KOPT-K1 (cell line): ENCODE results near the gene PLA1A.

Experiments used
- H3K27ac ChIP-seq: fragments of 200-600 bp; sonication (generic); 2 replicates; pipeline ENCODE4 v1.5.1; 2016; ENCODE audit warnings: antibody characterized with exemption, mild to moderate bottlenecking, low read depth, low read length; ENCODE audit not compliant: poor library complexity, severe bottlenecking
- H3K36me3 ChIP-seq: fragments of 200-600 bp; sonication (generic); 2 replicates; pipeline ENCODE4 v1.5.1; 2017; ENCODE audit warnings: antibody characterized with exemption, mild to moderate bottlenecking, low read length, moderate library complexity; ENCODE audit not compliant: insufficient read depth
- H3K9me3 ChIP-seq: fragments of 200-600 bp; sonication (generic); 2 replicates; pipeline ENCODE4 v1.5.1; 2017; ENCODE audit warnings: antibody characterized with exemption, low read length, mild to moderate bottlenecking; ENCODE audit not compliant: insufficient read depth, poor library complexity, severe bottlenecking

PLA1A gene

DNA sequence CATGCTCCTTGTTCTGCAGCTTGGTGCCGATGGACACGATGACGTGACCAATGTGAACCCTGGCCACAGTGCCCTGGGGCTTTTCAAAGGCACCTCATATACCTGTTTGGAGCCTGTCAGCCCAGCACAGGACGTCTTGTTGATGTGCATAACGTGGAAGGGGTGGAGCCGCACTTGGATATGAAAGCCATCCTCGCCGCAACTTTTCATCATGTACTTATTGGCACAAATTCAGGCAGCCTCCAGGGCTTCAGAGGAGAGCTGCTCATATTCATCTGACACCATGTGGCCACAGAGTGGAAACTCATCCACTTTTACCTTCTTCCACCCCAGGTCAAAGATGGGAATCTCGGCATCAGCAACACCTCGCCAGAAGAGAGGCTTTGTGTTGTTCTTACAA lies 38.0 kb downstream of the PLA1A start:
- Histone ChIP-seq H3K27ac (no peak overlapping the region), H3K9me3 (no peaks in the 10 kb centered on the region), H3K36me3 (no peaks in the 10 kb centered on the region)

DNA sequence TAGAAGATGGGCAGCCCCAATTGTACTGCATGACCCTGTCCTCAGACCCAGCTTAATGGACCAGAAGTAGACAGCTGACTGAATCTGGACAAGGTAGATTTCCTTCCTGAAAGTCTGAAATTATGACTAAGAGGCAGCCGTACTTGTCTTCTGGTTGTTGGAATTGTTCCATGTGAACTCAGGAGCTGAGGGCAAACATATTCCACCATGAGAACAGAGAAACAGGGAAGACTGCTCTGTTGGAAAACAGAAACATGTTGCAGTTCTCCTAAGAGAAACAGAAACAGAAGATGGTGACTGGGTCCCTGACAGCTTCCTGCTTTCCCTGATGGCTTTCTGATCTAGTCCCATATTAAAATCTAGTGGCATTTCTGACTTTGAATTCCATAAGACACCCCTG lies 38.6 kb downstream of the PLA1A start:
- H3K9me3 ChIP-seq, result no peaks in the 10 kb centered on the region
- no peak overlapping the region for H3K27ac ChIP-seq
- H3K36me3 ChIP-seq, result no peaks in the 10 kb centered on the region

DNA sequence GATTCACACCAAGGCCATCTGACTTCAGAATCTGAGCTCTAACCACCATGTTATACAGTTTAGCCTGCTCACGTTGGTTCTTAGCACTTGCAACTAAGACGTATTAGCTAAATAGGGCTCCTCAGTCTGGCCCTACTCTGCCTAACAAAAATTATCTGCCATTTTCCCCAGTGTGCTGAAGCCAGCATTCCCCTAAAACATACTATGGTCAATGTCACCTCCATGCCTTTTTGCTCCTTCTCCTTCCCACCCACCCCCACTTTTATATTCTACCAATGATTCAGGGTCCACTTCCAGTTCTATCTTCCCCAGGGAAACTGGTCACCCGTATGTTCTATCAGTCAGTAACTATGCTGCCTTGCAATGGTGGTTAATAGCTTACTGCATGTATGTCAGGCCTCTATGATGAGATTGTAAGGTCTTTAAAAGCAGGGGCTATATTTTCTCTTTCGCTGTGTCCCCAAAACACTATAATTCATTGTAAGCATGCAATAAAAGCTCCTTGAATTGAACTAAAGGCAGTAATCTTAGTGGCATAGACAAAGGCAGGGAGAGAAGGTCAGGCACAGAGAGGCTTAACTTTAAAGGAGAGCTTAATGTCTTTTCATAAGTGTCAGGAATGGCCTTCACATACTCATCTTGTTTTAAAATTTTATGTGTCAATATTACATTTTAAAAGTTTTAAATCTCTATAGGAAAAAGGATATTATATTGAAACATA lies 39.4 kb downstream of the PLA1A start:
- no peak overlapping the region for H3K27ac ChIP-seq
- no peaks in the 10 kb centered on the region for H3K36me3 ChIP-seq
- H3K9me3 ChIP-seq, result no peaks in the 10 kb centered on the region

DNA sequence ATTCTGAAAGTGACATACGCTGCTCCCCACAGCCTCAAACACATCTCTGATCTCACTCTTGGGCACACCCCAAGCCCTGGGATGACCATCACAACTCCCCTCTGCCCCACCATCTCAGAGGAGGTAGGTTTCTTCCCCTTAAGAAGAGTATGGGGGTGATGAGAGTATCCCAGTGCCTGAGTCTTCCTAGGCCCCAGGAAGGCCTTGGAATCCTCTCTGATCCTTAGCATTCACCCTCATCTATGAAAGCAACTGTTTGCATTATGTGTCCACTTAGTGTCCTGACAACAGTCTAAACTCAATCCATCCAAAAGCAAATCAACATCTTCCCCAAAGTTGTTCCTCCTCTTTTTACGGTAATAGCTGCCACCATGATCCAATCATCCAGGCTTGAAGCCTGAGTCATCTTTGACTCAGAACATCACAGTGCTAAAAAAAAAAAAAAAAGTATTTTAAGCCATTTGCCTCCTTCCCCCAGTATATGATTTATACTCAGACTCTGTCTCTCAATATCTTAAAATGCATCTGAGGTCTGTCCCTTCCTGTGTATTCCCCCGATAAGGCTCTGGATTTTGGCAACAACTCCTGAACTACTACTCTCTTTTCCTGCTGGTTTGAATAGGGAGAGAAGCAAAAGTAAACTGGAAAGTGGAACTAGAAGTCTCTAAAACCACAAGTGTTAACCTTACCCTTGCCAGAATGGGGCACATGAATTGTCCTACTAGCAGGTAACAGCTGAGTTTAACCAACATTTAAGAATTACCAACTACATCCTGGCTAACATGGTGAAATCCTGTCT lies 40.2 kb downstream of the PLA1A start:
- H3K36me3 ChIP-seq, result no peaks in the 10 kb centered on the region
- H3K9me3 ChIP-seq, result no peaks in the 10 kb centered on the region
- H3K27ac ChIP-seq, result no peak overlapping the region

DNA sequence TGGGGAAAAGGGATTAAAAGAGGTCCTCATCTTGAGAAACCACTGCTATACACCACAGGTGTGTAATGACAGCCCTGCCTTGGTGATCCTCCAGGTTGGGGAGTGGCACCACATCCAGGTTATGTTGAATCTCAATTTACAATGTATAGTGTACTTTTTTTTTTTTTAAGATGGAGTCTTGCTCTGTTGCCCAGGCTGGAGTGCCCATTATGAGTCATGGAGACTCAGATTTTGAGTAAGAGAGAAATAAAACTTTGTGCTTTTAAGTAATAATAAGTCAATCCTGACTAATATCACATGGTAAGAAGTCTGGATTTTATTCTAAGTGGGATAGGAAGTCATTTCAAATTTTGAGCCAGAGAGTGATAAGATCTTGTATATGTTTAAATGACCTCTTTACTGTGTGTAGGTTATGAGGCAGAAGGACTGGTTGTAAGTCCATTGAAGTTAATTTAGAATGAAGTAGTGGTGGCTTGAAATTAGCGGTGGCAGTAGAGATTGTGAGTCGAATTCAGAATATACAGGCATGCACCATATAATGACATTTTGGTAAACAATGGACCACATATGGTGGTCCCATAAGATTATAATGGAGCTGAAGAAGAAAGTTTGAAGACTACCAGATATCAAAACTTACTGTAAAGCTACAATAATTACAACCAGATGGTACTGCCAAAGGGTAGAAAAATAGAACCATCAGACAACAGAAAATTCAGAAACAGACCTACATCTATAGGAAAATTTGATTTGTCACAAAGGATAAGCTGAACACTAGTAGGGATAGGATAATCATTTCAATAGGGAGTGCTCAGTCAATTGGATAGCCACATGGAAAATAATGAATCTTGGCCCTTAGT lies 42.0 kb downstream of the PLA1A start:
- Histone ChIP-seq H3K36me3 (no peaks in the 10 kb centered on the region), H3K9me3 (no peaks in the 10 kb centered on the region), H3K27ac (no peak overlapping the region)

DNA sequence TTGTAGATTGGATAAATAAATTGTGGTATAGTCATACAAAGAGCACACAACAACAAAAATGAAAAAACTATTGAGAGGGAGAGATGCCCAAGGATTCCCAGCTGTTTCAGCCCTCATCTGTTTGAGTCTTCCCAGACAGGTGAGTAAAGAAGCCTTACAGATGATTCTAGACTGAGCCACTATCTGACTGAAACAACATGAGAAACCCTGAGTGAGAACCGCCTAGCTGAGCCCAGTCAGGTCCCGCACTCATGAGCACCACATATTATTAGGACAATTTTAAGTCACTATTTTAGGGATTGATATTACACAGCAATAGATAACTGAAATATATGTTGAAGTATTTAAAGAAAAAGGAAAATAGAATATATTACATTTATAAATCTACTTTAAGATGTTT lies 43.7 kb downstream of the PLA1A start:
- H3K36me3 ChIP-seq, result no peaks in the 10 kb centered on the region
- no peaks in the 10 kb centered on the region for H3K9me3 ChIP-seq
- no peak overlapping the region for H3K27ac ChIP-seq

DNA sequence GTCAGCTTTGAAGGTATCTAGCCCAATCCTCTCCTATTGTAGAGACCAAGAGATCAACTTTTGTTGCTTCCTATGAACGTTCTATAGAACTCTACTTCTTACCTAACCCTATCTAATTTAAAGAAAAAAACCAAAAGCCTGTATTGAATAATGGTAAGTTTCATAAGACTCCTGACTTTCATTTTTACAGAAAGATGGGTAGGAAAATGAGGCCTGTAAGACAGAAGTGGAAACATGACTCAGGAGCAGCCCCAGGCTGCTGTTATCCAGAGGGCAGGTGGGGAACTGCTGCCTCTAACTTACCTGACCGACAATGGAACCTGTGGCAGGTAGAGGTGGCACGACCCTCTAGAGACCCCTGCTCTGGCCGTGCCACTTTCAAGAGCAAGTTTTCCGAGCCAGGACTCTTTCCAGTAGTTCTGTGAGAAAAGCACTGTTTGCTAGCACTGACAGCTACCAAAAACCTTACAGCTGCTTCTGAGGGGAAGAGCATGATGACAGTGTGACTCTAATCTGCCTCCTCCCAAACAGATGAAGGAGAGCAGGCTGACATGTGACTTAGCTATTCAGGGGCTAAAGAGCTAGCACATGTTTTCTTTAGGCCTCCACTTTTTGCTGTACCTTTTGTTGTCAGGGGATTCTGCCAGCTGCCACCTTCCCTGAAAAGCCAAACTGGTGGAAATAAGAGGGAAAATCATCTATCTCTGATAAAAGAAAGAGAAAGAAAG lies 45.2 kb downstream of the PLA1A start:
- no peaks in the 10 kb centered on the region for H3K36me3 ChIP-seq
- H3K9me3 ChIP-seq, result no peaks in the 10 kb centered on the region
- H3K27ac ChIP-seq, result no peak overlapping the region

DNA sequence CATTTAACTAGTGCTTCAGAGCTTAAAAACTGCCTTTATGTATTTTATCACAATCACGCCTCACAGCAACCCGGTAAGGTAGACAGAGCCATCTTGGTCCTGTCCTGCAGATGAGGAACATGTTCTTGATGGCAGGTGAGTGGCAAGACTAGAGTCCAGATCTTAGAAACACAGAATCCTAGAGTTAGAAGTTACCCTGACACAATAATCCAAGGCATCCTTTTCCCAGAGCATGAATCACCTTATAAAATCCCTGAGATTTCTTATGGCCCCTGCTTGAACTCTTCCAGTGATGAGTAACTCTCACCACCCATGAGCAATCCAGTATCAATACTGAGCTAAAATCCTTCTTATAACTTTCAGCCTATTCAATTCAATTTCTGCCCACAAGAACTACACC lies 45.8 kb downstream of the PLA1A start:
- H3K27ac ChIP-seq, result no peak overlapping the region
- no peaks in the 10 kb centered on the region for H3K9me3 ChIP-seq
- H3K36me3 ChIP-seq, result no peaks in the 10 kb centered on the region

DNA sequence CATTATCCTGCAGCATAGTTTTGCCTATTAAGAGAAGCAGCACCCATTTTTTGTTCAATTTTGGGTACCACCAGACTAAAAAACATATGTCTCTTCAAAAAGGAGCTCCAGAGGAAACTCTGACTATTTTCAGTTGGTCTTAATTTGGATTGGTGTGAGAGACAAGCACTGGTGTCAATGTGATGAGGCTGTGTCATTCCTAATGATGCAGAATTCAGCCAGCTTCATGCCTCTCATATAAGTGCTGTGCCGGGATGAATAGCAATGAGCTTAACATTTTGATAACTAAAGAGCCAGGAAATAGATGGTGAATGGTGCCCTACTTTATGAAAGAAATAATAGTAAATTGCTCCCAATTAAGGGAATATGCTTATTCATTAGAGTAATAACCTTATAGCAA lies 46.8 kb downstream of the PLA1A start:
- H3K9me3 ChIP-seq, result no peaks in the 10 kb centered on the region
- H3K36me3 ChIP-seq, result no peaks in the 10 kb centered on the region
- H3K27ac ChIP-seq, result no peak overlapping the region

DNA sequence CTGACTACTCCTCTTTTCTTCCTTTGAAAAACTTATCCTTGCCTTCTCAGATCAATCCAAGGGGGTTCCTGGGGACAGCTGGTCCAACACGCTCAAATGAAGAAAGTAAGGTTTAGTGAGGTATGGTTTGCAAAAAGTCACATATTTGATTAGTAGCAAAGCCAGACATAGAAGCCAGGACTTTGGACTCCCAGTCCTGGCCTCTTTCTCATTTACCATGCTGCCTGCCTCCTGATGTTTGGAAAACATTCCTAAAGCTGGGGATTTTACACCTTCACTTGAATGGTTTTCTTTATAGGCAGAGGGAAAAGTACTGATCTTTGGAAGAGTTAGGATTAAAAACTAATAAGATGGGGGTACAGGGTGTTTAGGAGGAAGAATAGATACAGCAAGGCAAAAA lies 48.1 kb downstream of the PLA1A start:
- Histone ChIP-seq H3K36me3 (no peaks in the 10 kb centered on the region), H3K9me3 (no peaks in the 10 kb centered on the region), H3K27ac (no peak overlapping the region)

DNA sequence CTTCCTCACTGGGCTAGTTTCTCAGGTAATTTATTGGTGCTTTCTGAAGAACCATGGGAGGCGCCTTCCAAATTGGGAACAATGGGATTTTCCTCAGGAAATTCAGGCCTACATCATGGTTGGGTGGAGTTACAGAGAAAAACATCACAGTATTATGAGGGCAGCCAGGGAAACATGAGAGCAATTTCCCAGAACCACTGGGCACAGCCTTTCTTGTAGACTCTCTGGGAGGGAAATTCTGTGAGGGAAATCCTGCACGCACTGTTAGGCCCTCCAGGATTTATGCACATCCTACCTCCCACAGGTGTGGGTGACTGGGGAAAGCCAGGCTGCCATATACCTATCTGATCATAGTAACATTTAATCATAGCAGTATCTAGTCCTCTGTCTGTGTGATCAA lies 49.5 kb downstream of the PLA1A start:
- H3K27ac ChIP-seq, result no peak overlapping the region
- H3K9me3 ChIP-seq, result no peaks in the 10 kb centered on the region
- H3K36me3 ChIP-seq, result no peaks in the 10 kb centered on the region

DNA sequence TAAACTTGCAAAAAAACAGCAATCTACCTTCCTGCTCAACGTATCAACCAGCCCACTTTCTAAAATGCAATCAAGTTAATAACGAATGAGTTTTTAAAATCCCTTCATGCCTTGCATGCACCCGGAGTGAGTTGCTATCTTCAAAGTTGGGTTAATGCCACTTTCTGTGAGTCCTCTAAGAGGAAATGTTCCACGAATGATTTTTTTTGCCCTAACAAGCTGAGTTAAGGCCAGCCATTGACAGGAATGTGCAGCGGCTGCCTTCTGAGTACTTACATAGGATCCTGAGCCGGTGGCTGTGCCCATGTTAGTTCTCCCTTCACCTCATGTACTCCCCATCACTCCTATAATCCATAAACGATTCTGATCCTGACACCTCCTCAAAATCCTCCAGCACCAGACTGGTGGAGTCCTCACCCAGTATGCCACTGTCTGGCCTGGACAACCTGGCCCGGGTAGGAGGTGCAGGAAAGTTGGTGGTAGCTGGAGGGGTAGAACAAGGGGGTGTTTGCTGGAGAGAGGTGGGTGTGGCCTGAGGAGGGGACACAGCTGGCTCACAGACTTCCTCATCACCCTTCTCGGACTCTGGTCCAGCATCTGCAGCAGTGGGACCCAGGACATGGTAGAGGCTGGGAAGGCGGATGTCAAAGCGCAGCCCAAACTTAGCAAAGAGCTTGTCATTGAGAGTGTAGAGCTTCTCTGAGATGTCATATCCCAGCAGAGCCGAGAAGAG lies 50.3 kb downstream of the PLA1A start:
- H3K9me3 ChIP-seq, result no peaks in the 10 kb centered on the region
- no peak overlapping the region for H3K27ac ChIP-seq

DNA sequence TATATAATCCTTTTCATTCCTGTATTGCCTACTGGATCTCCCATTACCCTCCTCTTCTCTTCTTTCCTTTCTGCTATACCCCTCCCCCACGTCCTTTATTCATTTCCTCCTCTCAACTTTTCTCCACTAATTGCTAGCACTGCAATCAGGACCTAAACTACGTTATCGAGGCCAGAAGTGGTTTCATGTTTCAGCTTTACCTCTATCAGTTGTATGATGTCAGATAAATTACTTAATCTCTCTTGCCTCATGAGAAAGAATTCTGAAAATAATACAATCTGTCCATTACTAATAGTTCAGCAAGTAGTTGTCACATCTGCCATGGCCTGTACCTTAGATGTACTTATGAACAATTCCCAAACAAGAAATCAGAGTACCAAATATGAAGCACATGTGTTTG lies 52.1 kb downstream of the PLA1A start:
- H3K36me3 ChIP-seq, result no peaks in the 10 kb centered on the region
- no peak overlapping the region for H3K27ac ChIP-seq
- H3K9me3 ChIP-seq, result no peaks in the 10 kb centered on the region

More for the DNA sequence above, 50.3 kb downstream of the PLA1A start:
- H3K36me3 ChIP-seq, result no peaks in the 10 kb centered on the region

DNA sequence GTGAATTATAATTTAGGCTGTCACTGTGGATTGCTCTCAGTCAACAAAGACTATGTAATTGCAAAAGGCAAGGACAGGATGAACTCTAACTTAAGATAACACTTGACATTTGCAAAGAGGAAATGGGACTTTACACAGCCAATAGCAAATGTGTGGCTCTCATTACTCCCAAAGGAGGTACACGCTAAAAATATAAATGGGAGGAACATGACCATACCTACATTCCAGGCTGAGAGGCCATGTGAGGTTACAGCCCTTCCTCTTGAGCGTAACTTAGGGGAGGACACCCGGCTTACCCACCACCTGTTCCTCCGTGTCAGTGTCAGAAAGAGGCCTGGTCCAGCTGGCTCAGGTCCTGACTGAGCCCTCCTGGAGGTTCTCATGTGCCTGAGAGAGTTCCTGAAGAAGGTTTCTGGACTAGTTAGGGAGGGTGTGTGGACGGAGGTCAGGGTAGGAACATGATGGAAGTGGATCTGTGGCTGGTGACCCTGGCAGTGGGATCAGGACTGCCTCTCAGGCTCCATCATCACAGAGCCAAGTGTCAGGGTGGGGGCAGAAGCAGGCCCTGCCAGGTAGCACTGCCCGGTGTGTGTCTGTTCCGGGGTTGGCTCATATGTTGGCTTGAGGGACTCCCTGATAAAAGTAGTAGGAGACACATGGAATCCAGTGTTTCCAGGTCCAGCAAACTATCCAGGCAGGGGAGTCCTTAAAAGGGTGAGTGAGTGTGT lies 54.8 kb downstream of the PLA1A start:
- Histone ChIP-seq H3K9me3 (no peaks in the 10 kb centered on the region), H3K27ac (no peak overlapping the region), H3K36me3 (no peaks in the 10 kb centered on the region)
